Left lung (tissue), 10 donors: ENCODE results near the gene SPTLC3. TPM values are rescaled to one million over a fixed set of nuclear protein-coding genes. Genes with fewer than 3 reads are reported as not detected.

Experiments
- ATAC-seq: fragments of 200-7000 bp; cut with Tn5 transposase; one replicate; pipeline ENCODE4 v1.9.1; 2020; ENCODE audit warnings: moderate library complexity
- DNase-seq, 4 donors: peaks; one replicate each; pipeline ENCODE4 v3.0.0-alpha.2; 2013 to 2020
- H3K27ac ChIP-seq, 2 donors: fragments of 200-600 bp; sonication (generic) in 1 of 2; one replicate each; pipeline versions ENCODE4 v1.5.0 to v1.8.0; 2020 to 2021
- H3K27me3 ChIP-seq, 2 donors: fragments of 200-600 bp; sonication (generic) in 1 of 2; one replicate each; pipeline versions ENCODE4 v1.5.0 to v1.8.0; 2020 to 2021
- H3K36me3 ChIP-seq, 2 donors: fragments of 200-600 bp; sonication (generic) in 1 of 2; one replicate each; pipeline versions ENCODE4 v1.5.0 to v1.8.0; 2020 to 2021
- H3K4me1 ChIP-seq, 2 donors: fragments of 200-600 bp; one replicate each; pipeline ENCODE4 v1.8.0; 2021
- H3K4me3 ChIP-seq, 2 donors: fragments of 200-600 bp; sonication (generic) in 1 of 2; one replicate each; pipeline versions ENCODE4 v1.5.0 to v1.8.0; 2020 to 2021; ENCODE audit warnings: mild to moderate bottlenecking in 1 of 2
- H3K9me3 ChIP-seq, 2 donors: fragments of 200-600 bp; sonication (generic) in 1 of 2; one replicate each; pipeline versions ENCODE4 v1.5.0 to v1.8.0; 2020 to 2021
- intact Hi-C, 2 donors: fragments of 100-400 bp; cut with DNase I; formaldehyde crosslinking; loops; one replicate each; pipeline versions ENCODE4 v1.11.2 to v1.14.2; 2022
- polyA plus RNA-seq, 6 donors: library from polyadenylated mRNA; unstranded; fragments of 120-200 nt; gene quantifications; one replicate each; pipeline ENCODE4 v1.2.1, GENCODE V29; 2013; ENCODE audit not compliant: insufficient read length in 6 of 6
- total RNA-seq, 2 donors: library from RNA; stranded (reverse); fragmentation: NEBNext Ultra II Directional; extraction: Animal tissue kit (Norgen Biotek cat#: 25700); gene quantifications; one replicate each; pipeline ENCODE4 v1.2.1, GENCODE V29; 2021
- TF ChIP-seq, protein P1 (sequence below), 2 donors: fragments of 200-600 bp; sonication (generic) in 1 of 2; IDR thresholded peaks; one replicate each; pipeline versions ENCODE4 v1.5.0 to v1.8.0; 2021; ENCODE audit warnings: antibody characterized with exemption in 2 of 2
- donor health status: DM: no; HTN: yes; CAD: no.
- donor health status: DM: no; HTN: no; CAD: no.

The SPTLC3 gene
- total and polyA plus RNA-seq, 8 donors, result 10.4 to 25.0 (median 13.9) TPM

DNA sequence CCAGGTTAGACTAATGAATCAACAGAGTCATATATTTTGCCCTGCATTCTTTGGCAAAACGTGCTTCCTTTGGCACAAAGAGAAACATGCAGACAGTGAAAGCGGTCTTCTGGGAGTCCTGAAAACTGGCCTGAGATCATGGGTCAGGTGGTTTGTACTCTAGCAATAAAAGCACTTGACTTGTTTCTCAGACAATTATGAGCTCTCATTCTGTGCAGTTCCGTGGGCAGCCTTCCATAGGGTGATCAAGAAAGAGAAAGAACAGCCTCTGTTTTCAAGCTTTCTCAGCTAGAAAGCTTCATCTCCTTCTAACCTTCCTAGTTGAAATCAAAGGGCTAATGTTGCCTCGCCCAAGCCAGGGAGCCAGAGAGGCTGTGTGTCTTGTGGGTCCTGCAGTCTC lies 149.6 kb downstream of the SPTLC3 start:
- Histone ChIP-seq H3K36me3 (peaks cover 0 to 5% of the 10 kb centered on the region in 2 donors), H3K27me3 (no peaks in the 10 kb centered on the region), H3K4me3 (no peak overlapping the region), H3K27ac (no peak overlapping the region), H3K4me1 (no peaks in the 10 kb centered on the region), H3K9me3 (no peaks in the 10 kb centered on the region)
- ATAC-seq (peak; percentile 77), DNase-seq (no peak)
- TF ChIP-seq, protein P1, sequence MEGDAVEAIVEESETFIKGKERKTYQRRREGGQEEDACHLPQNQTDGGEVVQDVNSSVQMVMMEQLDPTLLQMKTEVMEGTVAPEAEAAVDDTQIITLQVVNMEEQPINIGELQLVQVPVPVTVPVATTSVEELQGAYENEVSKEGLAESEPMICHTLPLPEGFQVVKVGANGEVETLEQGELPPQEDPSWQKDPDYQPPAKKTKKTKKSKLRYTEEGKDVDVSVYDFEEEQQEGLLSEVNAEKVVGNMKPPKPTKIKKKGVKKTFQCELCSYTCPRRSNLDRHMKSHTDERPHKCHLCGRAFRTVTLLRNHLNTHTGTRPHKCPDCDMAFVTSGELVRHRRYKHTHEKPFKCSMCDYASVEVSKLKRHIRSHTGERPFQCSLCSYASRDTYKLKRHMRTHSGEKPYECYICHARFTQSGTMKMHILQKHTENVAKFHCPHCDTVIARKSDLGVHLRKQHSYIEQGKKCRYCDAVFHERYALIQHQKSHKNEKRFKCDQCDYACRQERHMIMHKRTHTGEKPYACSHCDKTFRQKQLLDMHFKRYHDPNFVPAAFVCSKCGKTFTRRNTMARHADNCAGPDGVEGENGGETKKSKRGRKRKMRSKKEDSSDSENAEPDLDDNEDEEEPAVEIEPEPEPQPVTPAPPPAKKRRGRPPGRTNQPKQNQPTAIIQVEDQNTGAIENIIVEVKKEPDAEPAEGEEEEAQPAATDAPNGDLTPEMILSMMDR (IDR thresholded peaks at IDR 0.05), result no peak
- intact Hi-C loops, result no loop called here

GRCh38 chr20:13159889-13160288 lies 151.1 kb downstream of the SPTLC3 start:
- DNase-seq (no peak), ATAC-seq (no peak)
- Histone ChIP-seq H3K27ac (no peak overlapping the region), H3K36me3 (no peaks in the 10 kb centered on the region), H3K4me1 (no peaks in the 10 kb centered on the region), H3K27me3 (no peaks in the 10 kb centered on the region), H3K4me3 (no peak overlapping the region), H3K9me3 (no peaks in the 10 kb centered on the region)
- intact Hi-C loops, result no loop called here
- TF ChIP-seq, protein P1 (IDR thresholded peaks at IDR 0.05), result no peak

- H3K4me3 ChIP-seq, result no peak overlapping the region
- DNase-seq (no peak), ATAC-seq (no peak)
- TF ChIP-seq, protein P1 (IDR thresholded peaks at IDR 0.05), result no peak
- intact Hi-C loops, result no loop called here
- no peaks in the 10 kb centered on the region for H3K4me1 ChIP-seq
- H3K27ac ChIP-seq, result no peak overlapping the region
- no peaks in the 10 kb centered on the region for H3K36me3 ChIP-seq
- H3K27me3 ChIP-seq, result no peaks in the 10 kb centered on the region
- H3K9me3 ChIP-seq, result no peaks in the 10 kb centered on the region
These were observed 156.4 kb downstream of the SPTLC3 start for GRCh38 chr20:13165203-13165602.

- Histone ChIP-seq H3K9me3 (no peaks in the 10 kb centered on the region), H3K27me3 (no peaks in the 10 kb centered on the region), H3K27ac (no peak overlapping the region), H3K4me3 (no peak overlapping the region), H3K4me1 (no peaks in the 10 kb centered on the region), H3K36me3 (no peaks in the 10 kb centered on the region)
- DNase-seq (no peak), ATAC-seq (no peak)
- intact Hi-C loops, result no loop called here
- TF ChIP-seq, protein P1 (IDR thresholded peaks at IDR 0.05), result no peak
These were observed 157.2 kb downstream of the SPTLC3 start for GRCh38 chr20:13166011-13166410.

DNA sequence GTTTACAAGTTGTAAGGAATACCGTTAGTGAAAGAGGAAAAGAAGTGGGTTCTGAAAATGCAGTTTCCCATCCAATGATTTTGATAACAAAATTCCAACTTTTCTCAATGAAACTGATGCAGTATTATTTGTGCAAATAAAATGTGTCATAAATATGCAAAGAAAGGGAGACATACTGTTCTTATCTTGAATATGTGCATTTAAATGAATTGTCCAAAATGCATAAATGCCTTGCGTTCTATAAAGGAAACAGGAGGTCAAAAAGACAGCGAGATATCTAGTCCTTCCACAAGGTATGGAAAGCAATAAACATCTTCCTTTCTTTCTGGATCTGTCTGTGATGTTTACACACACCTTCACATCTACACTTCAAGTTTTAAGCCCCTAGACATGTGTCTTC lies 157.7 kb downstream of the SPTLC3 start:
- no peak overlapping the region for H3K27ac ChIP-seq
- DNase-seq (no peak), ATAC-seq (no peak)
- intact Hi-C loops, result no loop called here
- H3K36me3 ChIP-seq, result no peaks in the 10 kb centered on the region
- TF ChIP-seq, protein P1 (IDR thresholded peaks at IDR 0.05), result no peak
- no peaks in the 10 kb centered on the region for H3K4me1 ChIP-seq
- no peaks in the 10 kb centered on the region for H3K27me3 ChIP-seq
- H3K4me3 ChIP-seq, result no peak overlapping the region
- no peaks in the 10 kb centered on the region for H3K9me3 ChIP-seq
